ENCODE results near the gene KCNC3. TPM values are rescaled to one million over a fixed set of nuclear protein-coding genes. Genes with fewer than 3 reads are reported as not detected.

The KCNC3 gene
- total RNA-seq, 2 donors from 2014 or later: 3.6 to 10.6 TPM

DNA sequence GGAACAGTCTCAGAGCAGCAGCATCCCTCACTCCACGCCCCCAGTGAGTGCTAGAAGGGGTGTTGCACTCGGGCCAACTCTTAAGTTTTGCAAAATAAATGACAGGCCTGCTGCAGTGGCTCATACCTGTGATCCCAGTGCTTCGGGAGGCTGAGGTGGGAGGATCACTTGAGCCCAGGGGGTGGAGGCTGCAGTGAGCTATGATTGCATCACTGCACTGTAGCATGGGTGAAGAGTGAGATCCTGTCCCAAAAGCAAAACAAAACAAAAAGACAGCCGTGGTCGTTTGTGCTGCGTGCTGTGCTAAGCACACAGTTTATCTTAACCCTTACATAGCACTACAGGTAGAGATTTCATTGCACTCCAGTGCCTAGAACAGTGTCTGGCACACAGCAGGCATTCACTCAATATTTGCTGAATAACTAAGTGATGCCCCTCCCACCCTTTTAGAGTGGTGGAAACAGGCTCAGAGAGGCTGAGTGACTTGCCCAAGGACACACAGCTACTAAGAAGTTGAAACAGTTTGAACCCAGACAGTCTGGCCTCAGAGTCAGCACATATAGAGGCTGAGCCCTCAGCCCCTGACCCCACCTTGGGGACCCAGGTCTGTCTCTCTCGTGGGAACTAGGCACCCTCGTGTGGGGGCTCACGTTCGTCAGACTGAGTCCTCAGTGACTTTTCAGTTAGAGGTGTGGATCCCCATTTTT lies 18.3 kb downstream of the KCNC3 start:
- Histone ChIP-seq H3K27me3 (replicated peaks; ENCODE audit: insufficient read depth) (peaks cover 3% of the 10 kb centered on the region), H3K36me3 (no peaks in the 10 kb centered on the region), H3K4me3 (no peak overlapping the region), H3K27ac (no peak overlapping the region), H3K9me3 (no peaks in the 10 kb centered on the region), H3K4me1 (replicated peaks) (no peaks in the 10 kb centered on the region)
- no peak for DNase-seq (ENCODE audit: low spot score)
- intact Hi-C loops (cut with DNase I): no loop called here
- WGBS: 39% methylated on average over 10 of the region's 10 CpGs
- TF ChIP-seq POLR2A (IDR thresholded peaks at IDR 0.05): no peak
- TF ChIP-seq, protein P1, sequence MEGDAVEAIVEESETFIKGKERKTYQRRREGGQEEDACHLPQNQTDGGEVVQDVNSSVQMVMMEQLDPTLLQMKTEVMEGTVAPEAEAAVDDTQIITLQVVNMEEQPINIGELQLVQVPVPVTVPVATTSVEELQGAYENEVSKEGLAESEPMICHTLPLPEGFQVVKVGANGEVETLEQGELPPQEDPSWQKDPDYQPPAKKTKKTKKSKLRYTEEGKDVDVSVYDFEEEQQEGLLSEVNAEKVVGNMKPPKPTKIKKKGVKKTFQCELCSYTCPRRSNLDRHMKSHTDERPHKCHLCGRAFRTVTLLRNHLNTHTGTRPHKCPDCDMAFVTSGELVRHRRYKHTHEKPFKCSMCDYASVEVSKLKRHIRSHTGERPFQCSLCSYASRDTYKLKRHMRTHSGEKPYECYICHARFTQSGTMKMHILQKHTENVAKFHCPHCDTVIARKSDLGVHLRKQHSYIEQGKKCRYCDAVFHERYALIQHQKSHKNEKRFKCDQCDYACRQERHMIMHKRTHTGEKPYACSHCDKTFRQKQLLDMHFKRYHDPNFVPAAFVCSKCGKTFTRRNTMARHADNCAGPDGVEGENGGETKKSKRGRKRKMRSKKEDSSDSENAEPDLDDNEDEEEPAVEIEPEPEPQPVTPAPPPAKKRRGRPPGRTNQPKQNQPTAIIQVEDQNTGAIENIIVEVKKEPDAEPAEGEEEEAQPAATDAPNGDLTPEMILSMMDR (IDR thresholded peaks at IDR 0.05): no peak
- TF ChIP-seq POLR2AphosphoS5 (IDR thresholded peaks at IDR 0.05): no peak

DNA sequence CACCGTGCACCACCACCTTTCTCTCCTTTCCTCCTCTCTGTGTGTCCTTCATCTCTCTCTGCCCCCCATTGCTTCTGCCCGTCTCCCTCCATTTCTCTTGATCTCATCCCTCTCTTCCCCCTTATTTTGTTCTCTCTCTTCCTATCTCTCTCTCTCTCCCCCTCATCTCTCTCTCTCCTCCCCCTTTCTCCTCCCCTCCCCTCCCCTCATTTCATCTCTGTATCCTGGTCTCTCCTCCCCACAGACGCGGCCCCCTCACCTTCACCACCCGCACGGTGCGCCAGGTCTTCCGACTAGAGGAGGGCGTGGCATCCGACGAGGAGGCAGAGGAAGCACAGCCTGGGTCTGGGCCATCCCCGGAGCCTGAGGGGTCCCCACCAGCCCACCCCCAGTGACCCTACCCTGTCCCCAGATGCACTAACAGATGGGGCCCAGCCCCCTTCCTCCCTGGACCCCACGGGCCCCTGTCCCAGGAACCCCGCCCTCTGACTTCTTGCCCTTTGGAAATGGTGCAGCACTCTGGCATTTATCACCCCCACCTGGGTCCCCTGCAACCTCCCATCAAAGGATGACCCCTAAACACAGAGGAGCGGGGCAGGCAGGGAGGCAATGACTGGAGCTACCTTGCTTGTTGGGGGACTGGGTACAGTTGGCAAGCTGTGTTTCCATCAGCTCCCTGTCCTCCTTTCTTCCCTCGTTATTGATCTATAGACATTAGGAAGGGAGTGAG lies 19.6 kb downstream of the KCNC3 start:
- TF ChIP-seq, protein P1 (IDR thresholded peaks at IDR 0.05): no peak
- TF ChIP-seq POLR2AphosphoS5 (IDR thresholded peaks at IDR 0.05) (no peak), POLR2A (IDR thresholded peaks at IDR 0.05) (no peak)
- intact Hi-C loops (cut with DNase I): no loop called here
- DNase-seq (ENCODE audit: low spot score): no peak
- Histone ChIP-seq H3K36me3 (no peaks in the 10 kb centered on the region), H3K27me3 (replicated peaks; ENCODE audit: insufficient read depth) (peaks cover 3% of the 10 kb centered on the region), H3K27ac (no peak overlapping the region), H3K9me3 (no peaks in the 10 kb centered on the region), H3K4me1 (replicated peaks) (no peaks in the 10 kb centered on the region), H3K4me3 (no peak overlapping the region)
- WGBS: 59% methylated on average over 16 of the region's 16 CpGs

DNA sequence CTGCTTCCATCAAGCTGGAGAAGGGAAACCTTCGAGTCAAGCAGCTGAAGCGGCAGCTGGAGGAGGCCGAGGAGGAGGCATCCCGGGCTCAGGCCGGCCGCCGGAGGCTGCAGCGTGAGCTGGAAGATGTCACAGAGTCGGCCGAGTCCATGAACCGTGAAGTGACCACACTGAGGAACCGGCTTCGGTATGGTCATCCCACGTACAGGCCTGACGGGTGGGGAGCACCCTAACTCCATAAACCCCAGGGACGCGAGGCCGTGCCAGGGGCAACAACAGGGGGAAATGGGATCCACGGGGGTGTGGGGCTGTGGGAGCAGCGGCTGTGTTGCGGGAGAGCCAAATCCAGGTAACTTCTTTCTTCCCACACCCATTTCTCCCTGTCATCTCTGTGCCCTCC lies 20.2 kb downstream of the KCNC3 start:
- 88% methylated on average over 21 of the region's 21 CpGs for WGBS
- TF ChIP-seq, protein P1 (IDR thresholded peaks at IDR 0.05): no peak
- no peak for TF ChIP-seq POLR2A (IDR thresholded peaks at IDR 0.05)
- no peak for TF ChIP-seq POLR2AphosphoS5 (IDR thresholded peaks at IDR 0.05)
- Histone ChIP-seq H3K4me1 (replicated peaks) (no peaks in the 10 kb centered on the region), H3K9me3 (no peaks in the 10 kb centered on the region), H3K27ac (no peak overlapping the region), H3K27me3 (replicated peaks; ENCODE audit: insufficient read depth) (peaks cover 3% of the 10 kb centered on the region), H3K4me3 (no peak overlapping the region), H3K36me3 (no peaks in the 10 kb centered on the region)
- intact Hi-C loops (cut with DNase I): no loop called here
- no peak for DNase-seq (ENCODE audit: low spot score)

DNA sequence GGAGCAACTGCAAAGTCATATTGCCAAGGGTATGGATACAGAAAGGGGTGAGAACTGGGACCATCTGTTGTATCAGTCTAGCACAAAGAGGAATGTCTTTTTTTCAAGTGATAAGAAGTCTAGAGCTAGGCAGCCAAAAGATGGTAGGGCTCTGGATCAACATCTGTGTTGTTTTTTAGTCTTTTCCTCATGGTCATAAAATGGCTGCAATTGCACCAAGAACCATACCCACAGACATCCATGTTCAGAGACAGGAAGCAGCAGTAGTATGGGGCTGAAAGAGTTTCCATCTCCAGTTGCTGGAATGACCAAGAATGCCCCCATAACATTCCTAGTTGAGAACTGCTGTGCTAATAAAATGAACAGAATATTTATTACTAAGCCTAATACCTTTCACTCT lies 25.6 kb downstream of the KCNC3 start:
- Histone ChIP-seq H3K36me3 (no peaks in the 10 kb centered on the region), H3K27ac (no peak overlapping the region), H3K4me3 (no peak overlapping the region), H3K9me3 (no peaks in the 10 kb centered on the region), H3K27me3 (replicated peaks; ENCODE audit: insufficient read depth) (no peaks in the 10 kb centered on the region), H3K4me1 (replicated peaks) (no peaks in the 10 kb centered on the region)
- DNase-seq (ENCODE audit: low spot score): no peak
- TF ChIP-seq POLR2A (IDR thresholded peaks at IDR 0.05): no peak
- TF ChIP-seq POLR2AphosphoS5 (IDR thresholded peaks at IDR 0.05): no peak
- TF ChIP-seq, protein P1 (IDR thresholded peaks at IDR 0.05): no peak
- intact Hi-C loops (cut with DNase I): no loop called here

DNA sequence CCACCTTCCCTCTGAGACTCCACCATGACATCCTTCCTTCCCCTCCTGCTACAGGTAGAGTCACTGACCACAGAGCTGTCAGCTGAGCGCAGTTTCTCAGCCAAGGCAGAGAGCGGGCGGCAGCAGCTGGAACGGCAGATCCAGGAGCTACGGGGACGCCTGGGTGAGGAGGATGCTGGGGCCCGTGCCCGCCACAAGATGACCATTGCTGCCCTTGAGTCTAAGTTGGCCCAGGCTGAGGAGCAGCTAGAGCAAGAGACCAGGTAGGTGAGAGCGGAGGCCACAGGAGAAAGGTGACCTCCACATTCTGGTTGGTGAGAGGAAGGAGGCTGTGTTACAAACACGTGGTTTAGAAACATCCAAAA lies 27.6 kb downstream of the KCNC3 start:
- H3K36me3 ChIP-seq: no peaks in the 10 kb centered on the region
- H3K27me3 ChIP-seq (replicated peaks; ENCODE audit: insufficient read depth): no peaks in the 10 kb centered on the region
- TF ChIP-seq, protein P1 (IDR thresholded peaks at IDR 0.05): no peak
- no peak for TF ChIP-seq POLR2AphosphoS5 (IDR thresholded peaks at IDR 0.05)
- no peaks in the 10 kb centered on the region for H3K9me3 ChIP-seq
- H3K27ac ChIP-seq: peak overlapping the region in 1 of 2 donors; percentile 62
- no peaks in the 10 kb centered on the region for H3K4me1 ChIP-seq (replicated peaks)
- intact Hi-C loops (cut with DNase I): no loop called here
- no peak for DNase-seq (ENCODE audit: low spot score)
- WGBS: 85% methylated on average over 10 of the region's 10 CpGs
- H3K4me3 ChIP-seq: no peak overlapping the region
